GM10266 (cell line): ENCODE measurements around the gene SP1.

ENCODE experiments used
- DNase-seq: peaks from one replicate; pipeline ENCODE4 v3.0.0; 2012; ENCODE audit errors: extremely low spot score
- CTCF ChIP-seq: IDR thresholded peaks from 2 replicates; pipeline ENCODE4 v1.5.1; 2012; ENCODE audit warnings: mild to moderate bottlenecking, low read depth; ENCODE audit not compliant: control insufficient read depth, insufficient read depth; ENCODE audit errors: missing control alignments

The SP1 gene

DNA sequence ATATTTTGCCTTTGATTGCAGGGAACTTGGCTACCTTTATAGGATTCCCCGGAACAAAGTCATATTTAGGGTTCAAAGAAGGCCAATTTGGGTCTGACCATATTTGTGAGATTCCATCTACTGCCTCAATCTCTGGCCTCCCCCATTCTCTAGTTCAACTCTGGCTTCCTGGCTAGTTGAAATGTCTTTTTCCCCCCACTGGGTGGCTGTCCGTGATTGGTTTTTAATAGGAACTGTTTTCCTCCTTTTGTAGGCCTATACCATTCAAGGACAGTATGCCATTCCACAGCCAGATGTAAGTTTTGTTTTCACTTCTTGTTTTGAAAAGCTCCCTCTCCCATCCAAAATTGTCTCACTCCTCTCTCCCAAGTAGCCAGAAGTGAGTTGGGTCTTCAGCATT is 85.7 kb downstream of the SP1 start:
- no peak for DNase-seq
- TF ChIP-seq CTCF: no peak
